K562 (cell line): ENCODE measurements around the gene DTNA. TPM values are rescaled to one million over a fixed set of nuclear protein-coding genes. Genes with fewer than 3 reads are reported as not detected.

ENCODE experiments used
- ATAC-seq: fragments of 200-7000 bp; cut with Tn5 transposase; 3 replicates; pipeline ENCODE4 v1.9.1; 2020; ENCODE audit warnings: moderate library complexity
- BruUV-seq: library from RNA; stranded (reverse); fragments of 400-500 nt; replicated peaks from 2 replicates; lab custom pipeline; 2021; lab: Mats Ljungman, UMichigan
- CTCF ChIA-PET: fragments of 300-600 bp; formaldehyde crosslinking; extraction: SDS; loops from one replicate; lab custom pipeline; 2021; ENCODE audit warnings: low intra/inter-chr PET ratio; lab: Yijun Ruan, JAX
- POLR2A ChIA-PET: fragments of 300-600, 350-650 bp; sonication (Branson Sonifier 250); formaldehyde crosslinking; extraction: SDS; loops from one replicate; lab custom pipeline; 2021; ENCODE audit warnings: antibody characterized with exemption, inconsistent platforms; lab: Yijun Ruan, JAX
- DNase-seq, 4 experiments: peaks; one replicate each; pipeline versions ENCODE4 v3.0.0 to v3.0.0-alpha.2; 2011 to 2018; ENCODE audit warnings: low spot score in 3 of 4, mixed read lengths in 3 of 4; ENCODE audit errors: extremely low read depth in 1 of 4
- FAIRE-seq: peaks from 2 replicates; lab custom pipeline; 2011; peaks lifted over from hg19 to GRCh38; lab: Jason Lieb, UNC
- H2AFZ ChIP-seq: 2 replicates; pipeline ENCODE4 v1.6.0; 2011; ENCODE audit warnings: low read depth, low read length, control low read depth, inconsistent platforms
- H3K27ac ChIP-seq: fragments of 200-600 bp; 3 replicates; pipeline ENCODE4 v1.8.0; 2011; ENCODE audit warnings: low read depth, mild to moderate bottlenecking, control low read depth, inconsistent platforms, low read length, moderate library complexity, mixed read lengths; ENCODE audit errors: extremely low read depth
- H3K27me3 ChIP-seq, 2 experiments: fragments of 300-600 bp in 1 of 2; 2 replicates in 1 of 2; 3 replicates in 1 of 2; pipeline versions ENCODE4 v1.6.0 to v1.8.0; 2011; ENCODE audit warnings: inconsistent platforms in 2 of 2, low read length in 2 of 2, mild to moderate bottlenecking in 1 of 2, mixed read lengths in 1 of 2, moderate library complexity in 1 of 2; ENCODE audit not compliant: control insufficient read depth in 2 of 2, insufficient read depth in 2 of 2
- H3K36me3 ChIP-seq: fragments of 300-600 bp; 3 replicates; pipeline ENCODE4 v1.8.0; 2011; ENCODE audit warnings: mild to moderate bottlenecking, low read length, inconsistent platforms; ENCODE audit not compliant: control insufficient read depth, insufficient read depth
- H3K4me1 ChIP-seq, 2 experiments: fragments of 200-600 bp in 1 of 2; replicated peaks in 1 of 2; 2 replicates in 1 of 2; 3 replicates in 1 of 2; pipeline versions ENCODE4 v1.5.1 to v1.8.0; 2011; ENCODE audit warnings: inconsistent platforms in 2 of 2, low read length in 2 of 2, mild to moderate bottlenecking in 1 of 2, mixed read lengths in 1 of 2, moderate library complexity in 1 of 2; ENCODE audit not compliant: control insufficient read depth in 2 of 2, insufficient read depth in 2 of 2
- H3K4me2 ChIP-seq: 2 replicates; pipeline ENCODE4 v1.6.1; 2011; ENCODE audit warnings: low read length, control low read depth, inconsistent platforms, mixed read lengths; ENCODE audit not compliant: insufficient read depth
- H3K4me3 ChIP-seq: fragments of 200-600 bp; sonication (generic), shearing (Covaris generic); 2 replicates; pipeline ENCODE4 v1.5.1; 2016; ENCODE audit warnings: control low read depth, inconsistent platforms
- H3K79me2 ChIP-seq: fragments of 200-600 bp; 3 replicates; pipeline ENCODE4 v1.8.0; 2011; ENCODE audit warnings: low read length, inconsistent platforms; ENCODE audit not compliant: control insufficient read depth, insufficient read depth
- H3K9ac ChIP-seq, 2 experiments: 2 replicates each; pipeline versions ENCODE4 v1.6.0 to v1.6.1; 2011; ENCODE audit warnings: low read depth in 2 of 2, low read length in 2 of 2, control low read depth in 1 of 2, inconsistent platforms in 1 of 2, mild to moderate bottlenecking in 1 of 2, mixed read lengths in 1 of 2; ENCODE audit not compliant: insufficient read depth in 1 of 2
- H3K9me1 ChIP-seq: one replicate; pipeline ENCODE4 v1.6.0; 2011; ENCODE audit warnings: inconsistent platforms, mild to moderate bottlenecking, low read length, moderate library complexity; ENCODE audit not compliant: control insufficient read depth, insufficient read depth
- H3K9me3 ChIP-seq: replicated peaks from 2 replicates; pipeline ENCODE4 v1.5.1; 2011; ENCODE audit warnings: low read depth, low read length, inconsistent platforms; ENCODE audit not compliant: control insufficient read depth, insufficient read depth
- H4K20me1 ChIP-seq: replicated peaks from 2 replicates; pipeline ENCODE4 v1.6.1; 2011; ENCODE audit warnings: low read length, inconsistent platforms, mixed read lengths; ENCODE audit not compliant: control insufficient read depth, insufficient read depth
- CREM ChIP-seq: IDR thresholded peaks from 2 replicates; pipeline ENCODE4 v1.6.1; 2014; ENCODE audit warnings: antibody characterized with exemption, low read depth
- EHMT2 ChIP-seq: fragments of 450-650 bp; IDR thresholded peaks from 2 replicates; pipeline ENCODE4 v1.6.1; 2018; ENCODE audit warnings: antibody characterized with exemption
- ERF ChIP-seq: fragments of 450-650 bp; formaldehyde crosslinking; IDR thresholded peaks from 2 replicates; pipeline ENCODE4 v1.4.0; 2020; ENCODE audit warnings: mild to moderate bottlenecking, mixed read lengths
- ILK ChIP-seq: fragments of 450-650 bp; IDR thresholded peaks from 2 replicates; pipeline ENCODE4 v1.6.1; 2016; ENCODE audit warnings: missing genetic modification characterization, low read depth, mild to moderate bottlenecking, missing compliant biosample characterization, moderate library complexity, borderline replicate concordance
- KDM2B ChIP-seq: fragments of 250-450 bp; sonication (Bioruptor Pico); IDR thresholded peaks from 2 replicates; pipeline ENCODE4 v1.8.0; 2021; ENCODE audit warnings: mild to moderate bottlenecking, moderate library complexity
- KLF6 ChIP-seq: fragments of 250-450 bp; sonication (Bioruptor Pico); IDR thresholded peaks from 2 replicates; pipeline ENCODE4 v1.4.0; 2020; ENCODE audit warnings: mild to moderate bottlenecking, moderate library complexity, borderline replicate concordance
- MAX ChIP-seq: sonication (generic); formaldehyde crosslinking; IDR thresholded peaks from 2 replicates; pipeline ENCODE4 v1.9.0; 2022; ENCODE audit warnings: mild to moderate bottlenecking, missing genetic modification reagents
- MAZ ChIP-seq, 2 experiments: fragments of 450-650 bp in 1 of 2; sonication (generic) in 1 of 2; formaldehyde crosslinking; IDR thresholded peaks in 1 of 2; conservative IDR thresholded peaks in 1 of 2; 2 replicates each; pipeline versions ENCODE4 v1.4.0 to v1.5.0; 2020; ENCODE audit warnings: mild to moderate bottlenecking in 1 of 2, missing genetic modification reagents in 1 of 2
- POLR3G ChIP-seq: IDR thresholded peaks from 2 replicates; pipeline ENCODE4 v1.6.1; 2011; ENCODE audit not compliant: insufficient read length, insufficient replicate concordance; ENCODE audit errors: extremely low read depth
- SAP30 ChIP-seq: fragments of 200-600 bp; sonication (generic); IDR thresholded peaks from 2 replicates; pipeline ENCODE4 v1.6.1; 2012; ENCODE audit warnings: borderline replicate concordance, low read depth, mild to moderate bottlenecking, moderate library complexity, low read length, control low read depth, inconsistent platforms; ENCODE audit not compliant: insufficient read depth, poor library complexity, severe bottlenecking
- SETDB1 ChIP-seq: IDR thresholded peaks from one replicate; pipeline ENCODE4 v1.6.1; 2012; ENCODE audit warnings: low read length, control low read depth, inconsistent platforms
- SNRNP70 ChIP-seq: fragments of 200-400 bp; formaldehyde crosslinking; optimal IDR thresholded peaks from 2 replicates; pipeline ENCODE3; 2017; ENCODE audit warnings: low read depth, low read length
- STAT6 ChIP-seq: sonication (generic); formaldehyde crosslinking; IDR thresholded peaks from 2 replicates; pipeline ENCODE4 v1.8.1; 2023; ENCODE audit warnings: mild to moderate bottlenecking, missing genetic modification reagents
- THRAP3 ChIP-seq: fragments of 450-650 bp; IDR thresholded peaks from 2 replicates; pipeline ENCODE4 v1.6.1; 2016; ENCODE audit warnings: mild to moderate bottlenecking, inconsistent platforms, borderline replicate concordance
- WGBS: fragments of 100-300 bp; shearing (Covaris generic); methylation state at CpG from one replicate; pipeline ENCODE4 v1.1.6; 2016; ENCODE audit warnings: low coverage, mixed read lengths; ENCODE audit not compliant: insufficient coverage; ENCODE audit errors: missing lambda C conversion rate; 5-methylcytosine and 5-hydroxymethylcytosine counted together
- in situ Hi-C: fragments of 300-500 bp; cut with MboI; formaldehyde crosslinking; loops from 4 replicates; pipeline ENCODE4 v1.15.0; 2018; ENCODE audit warnings: inconsistent platforms, mixed read lengths
- intact Hi-C: fragments of 100-400 bp; cut with micrococcal nuclease; formaldehyde crosslinking; loops from 2 replicates; pipeline ENCODE4 v1.14.2; 2022
- polyA plus RNA-seq, 8 experiments: library from polyadenylated mRNA; depleted of rRNA in 4 of 8; stranded (reverse) in 5 of 8; unstranded in 3 of 8; fragments of >200 nt; fragmentation: Nextera tagmentation in 2 of 8; fragmentation: Illumina TruSeq in 1 of 8; extraction: Ambion mirVana in 2 of 8; extraction: Trizol in 1 of 8; gene quantifications; 2 replicates each; pipeline versions ENCODE4 v1.2.1 to v1.2.3, GENCODE V29; 2011 to 2014; ENCODE audit warnings: inconsistent platforms in 1 of 8, missing spikeins in 1 of 8
- total RNA-seq, 7 experiments: library from RNA; depleted of rRNA in 6 of 7; stranded (reverse); fragments of >200 nt in 6 of 7; fragmentation: Illumina TruSeq in 2 of 7; extraction: Trizol in 2 of 7; gene quantifications; 2 replicates each; pipeline versions ENCODE4 v1.2.1 to v1.2.3, GENCODE V29; 2011 to 2021; ENCODE audit warnings: low replicate concordance in 1 of 7
- TF ChIP-seq, protein P1 (sequence below): fragments of 450-650 bp; IDR thresholded peaks from 2 replicates; pipeline ENCODE4 v1.6.1; 2018; ENCODE audit warnings: mild to moderate bottlenecking, low read depth; ENCODE audit not compliant: partially characterized antibody
- TF ChIP-seq, protein P2 (sequence below): fragments of 250-450 bp; sonication (Bioruptor Pico); IDR thresholded peaks from 2 replicates; pipeline ENCODE4 v1.5.0; 2020; ENCODE audit warnings: mild to moderate bottlenecking

Gene DTNA
- total and polyA plus RNA-seq, 9 of the 15 experiments (the other 6 are each of a cell fraction or from before 2014, with no cell fraction given), result 0.07 to 2.4 (median 0.22) TPM; not detected in 2

DNA sequence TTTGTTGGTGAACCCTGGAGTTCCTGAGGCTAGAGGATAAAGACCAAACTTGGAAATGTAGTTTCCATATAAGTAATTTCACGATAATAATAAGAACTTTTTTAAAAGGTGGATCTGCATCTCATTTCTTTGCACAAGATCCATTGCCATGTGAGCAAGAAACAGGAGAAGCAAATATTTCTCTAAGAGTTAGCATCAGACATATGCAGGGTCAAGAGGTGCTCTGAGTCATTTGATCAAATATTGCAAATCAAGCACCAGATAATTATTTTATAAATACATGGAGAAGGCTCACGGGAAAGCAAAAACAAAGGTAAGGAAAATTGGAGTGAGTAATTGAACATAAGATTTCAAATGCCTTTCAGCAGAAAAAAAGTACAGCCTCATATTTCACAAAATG is 118.0 kb downstream of the DTNA start:
- intact Hi-C loops, result no loop called here
- no peak overlapping the region for H3K27ac ChIP-seq
- no peak overlapping the region for H3K4me2 ChIP-seq
- no peaks in the 10 kb centered on the region for H3K36me3 ChIP-seq
- TF ChIP-seq KLF6 (no peak), SAP30 (no peak), POLR3G (no peak), MAX (no peak), STAT6 (CRISPR knock-in tag) (no peak), SETDB1 (no peak), MAZ (CRISPR knock-in tag; conservative IDR thresholded peaks at IDR 0.05 in 1 of 2, IDR thresholded peaks at IDR 0.05 in 1 of 2) (no peak), CREM (no peak), THRAP3 (no peak), ILK (tag) (no peak), SNRNP70 (no peak), EHMT2 (no peak), ERF (CRISPR knock-in tag) (no peak), KDM2B (CRISPR knock-in tag) (no peak)
- TF ChIP-seq, protein P1, sequence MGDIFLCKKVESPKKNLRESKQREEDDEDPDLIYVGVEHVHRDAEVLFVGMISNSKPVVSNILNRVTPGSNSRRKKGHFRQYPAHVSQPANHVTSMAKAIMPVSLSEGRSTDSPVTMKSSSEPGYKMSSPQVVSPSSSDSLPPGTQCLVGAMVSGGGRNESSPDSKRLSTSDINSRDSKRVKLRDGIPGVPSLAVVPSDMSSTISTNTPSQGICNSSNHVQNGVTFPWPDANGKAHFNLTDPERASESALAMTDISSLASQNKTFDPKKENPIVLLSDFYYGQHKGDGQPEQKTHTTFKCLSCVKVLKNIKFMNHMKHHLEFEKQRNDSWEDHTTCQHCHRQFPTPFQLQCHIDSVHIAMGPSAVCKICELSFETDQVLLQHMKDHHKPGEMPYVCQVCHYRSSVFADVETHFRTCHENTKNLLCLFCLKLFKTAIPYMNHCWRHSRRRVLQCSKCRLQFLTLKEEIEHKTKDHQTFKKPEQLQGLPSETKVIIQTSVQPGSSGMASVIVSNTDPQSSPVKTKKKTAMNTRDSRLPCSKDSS, result no peak
- TF ChIP-seq, protein P2, sequence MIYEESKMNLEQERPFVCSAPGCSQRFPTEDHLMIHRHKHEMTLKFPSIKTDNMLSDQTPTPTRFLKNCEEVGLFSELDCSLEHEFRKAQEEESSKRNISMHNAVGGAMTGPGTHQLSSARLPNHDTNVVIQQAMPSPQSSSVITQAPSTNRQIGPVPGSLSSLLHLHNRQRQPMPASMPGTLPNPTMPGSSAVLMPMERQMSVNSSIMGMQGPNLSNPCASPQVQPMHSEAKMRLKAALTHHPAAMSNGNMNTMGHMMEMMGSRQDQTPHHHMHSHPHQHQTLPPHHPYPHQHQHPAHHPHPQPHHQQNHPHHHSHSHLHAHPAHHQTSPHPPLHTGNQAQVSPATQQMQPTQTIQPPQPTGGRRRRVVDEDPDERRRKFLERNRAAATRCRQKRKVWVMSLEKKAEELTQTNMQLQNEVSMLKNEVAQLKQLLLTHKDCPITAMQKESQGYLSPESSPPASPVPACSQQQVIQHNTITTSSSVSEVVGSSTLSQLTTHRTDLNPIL (CRISPR knock-in tag), result no peak
- ChIA-PET POLR2A (no interaction called here), CTCF (no interaction called here)
- H2AFZ ChIP-seq, result no peak overlapping the region
- ATAC-seq, result no peak
- no peaks in the 10 kb centered on the region for H3K79me2 ChIP-seq
- in situ Hi-C loops, result no loop called here
- H3K9me3 ChIP-seq, result no peaks in the 10 kb centered on the region
- H3K4me1 ChIP-seq, result no peaks in the 10 kb centered on the region
- BruUV-seq, result no TSS peak
- FAIRE-seq, result no peak
- WGBS, result 0% methylated on average over 2 of the region's 2 CpGs
- no peak overlapping the region for H3K4me3 ChIP-seq
- H3K27me3 ChIP-seq, result no peaks in the 10 kb centered on the region
- no peaks in the 10 kb centered on the region for H3K9me1 ChIP-seq
- no peaks in the 10 kb centered on the region for H4K20me1 ChIP-seq
- H3K9ac ChIP-seq, result no peak overlapping the region
- DNase-seq, result no peak
